Left lung (tissue), 10 donors: ENCODE data around the gene OS9. TPM values are rescaled to one million over a fixed set of nuclear protein-coding genes. Genes with fewer than 3 reads are reported as not detected.
"Not testable (repeated sequence)": the region's sequence is repeated elsewhere in the genome, so short reads cannot be mapped to it uniquely, and the experiment has no call there.

Source experiments
- ATAC-seq: fragments of 200-7000 bp; cut with Tn5 transposase; one replicate; pipeline ENCODE4 v1.9.1; 2020; ENCODE audit warnings: moderate library complexity
- DNase-seq, 4 donors: peaks; one replicate each; pipeline ENCODE4 v3.0.0-alpha.2; 2013 to 2020
- H3K27ac ChIP-seq, 2 donors: fragments of 200-600 bp; sonication (generic) in 1 of 2; one replicate each; pipeline versions ENCODE4 v1.5.0 to v1.8.0; 2020 to 2021
- H3K27me3 ChIP-seq, 2 donors: fragments of 200-600 bp; sonication (generic) in 1 of 2; one replicate each; pipeline versions ENCODE4 v1.5.0 to v1.8.0; 2020 to 2021
- H3K36me3 ChIP-seq, 2 donors: fragments of 200-600 bp; sonication (generic) in 1 of 2; one replicate each; pipeline versions ENCODE4 v1.5.0 to v1.8.0; 2020 to 2021
- H3K4me1 ChIP-seq, 2 donors: fragments of 200-600 bp; one replicate each; pipeline ENCODE4 v1.8.0; 2021
- H3K4me3 ChIP-seq, 2 donors: fragments of 200-600 bp; sonication (generic) in 1 of 2; one replicate each; pipeline versions ENCODE4 v1.5.0 to v1.8.0; 2020 to 2021; ENCODE audit warnings: mild to moderate bottlenecking in 1 of 2
- H3K9me3 ChIP-seq, 2 donors: fragments of 200-600 bp; sonication (generic) in 1 of 2; one replicate each; pipeline versions ENCODE4 v1.5.0 to v1.8.0; 2020 to 2021
- CTCF ChIP-seq, 2 donors: fragments of 200-600 bp; sonication (generic) in 1 of 2; IDR thresholded peaks; one replicate each; pipeline versions ENCODE4 v1.5.0 to v1.8.0; 2021; ENCODE audit warnings: antibody characterized with exemption in 2 of 2
- intact Hi-C, 2 donors: fragments of 100-400 bp; cut with DNase I; formaldehyde crosslinking; loops; one replicate each; pipeline versions ENCODE4 v1.11.2 to v1.14.2; 2022
- polyA plus RNA-seq, 6 donors: library from polyadenylated mRNA; unstranded; fragments of 120-200 nt; gene quantifications; one replicate each; pipeline ENCODE4 v1.2.1, GENCODE V29; 2013; ENCODE audit not compliant: insufficient read length in 6 of 6
- total RNA-seq, 2 donors: library from RNA; stranded (reverse); fragmentation: NEBNext Ultra II Directional; extraction: Animal tissue kit (Norgen Biotek cat#: 25700); gene quantifications; one replicate each; pipeline ENCODE4 v1.2.1, GENCODE V29; 2021
- donor health status: DM: no; HTN: yes; CAD: no.
- donor health status: DM: no; HTN: no; CAD: no.

The OS9 gene
- total and polyA plus RNA-seq, 8 donors = 200 to 321 (median 225) TPM

GRCh38 chr12:57719777-57720605, 26.1 kb downstream of the OS9 start:
- peaks cover 0 to 74% of the 10 kb centered on the region in 2 donors for H3K36me3 ChIP-seq
- H3K27me3 ChIP-seq = no peaks in the 10 kb centered on the region
- TF ChIP-seq CTCF (IDR thresholded peaks at IDR 0.05) = no peak
- no peaks in the 10 kb centered on the region for H3K4me1 ChIP-seq
- ATAC-seq (no peak), DNase-seq (no peak)
- H3K4me3 ChIP-seq = no peak overlapping the region
- H3K9me3 ChIP-seq = no peaks in the 10 kb centered on the region
- no peak overlapping the region for H3K27ac ChIP-seq
- intact Hi-C loops = no loop called here

- peaks cover 0 to 3% of the 10 kb centered on the region in 2 donors for H3K4me1 ChIP-seq
- ATAC-seq = no peak
- TF ChIP-seq CTCF (IDR thresholded peaks at IDR 0.05) = no peak
- no peaks in the 10 kb centered on the region for H3K9me3 ChIP-seq
- H3K27me3 ChIP-seq = no peaks in the 10 kb centered on the region
- H3K36me3 ChIP-seq = peaks cover 0 to 66% of the 10 kb centered on the region in 2 donors
- DNase-seq = no peak
- no peak overlapping the region for H3K27ac ChIP-seq
- intact Hi-C loops = no loop called here
- no peak overlapping the region for H3K4me3 ChIP-seq
These were observed 27.0 kb downstream of the OS9 start for GRCh38 chr12:57720606-57721595.

GRCh38 chr12:57721846-57722608, 28.1 kb downstream of the OS9 start:
- intact Hi-C loops, DNase-seq: not testable (repeated sequence)
- H3K36me3 ChIP-seq = peaks cover 0 to 66% of the 10 kb centered on the region in 2 donors

GRCh38 chr12:57722716-57723629, 29.0 kb downstream of the OS9 start:
- Histone ChIP-seq H3K9me3 (no peaks in the 10 kb centered on the region), H3K4me3 (no peak overlapping the region), H3K27me3 (peaks cover 0 to 7% of the 10 kb centered on the region in 2 donors), H3K4me1 (peaks cover 4 to 6% of the 10 kb centered on the region in 2 donors), H3K36me3 (peaks cover 0 to 66% of the 10 kb centered on the region in 2 donors), H3K27ac (no peak overlapping the region)
- intact Hi-C loops = no loop called here
- no peak for TF ChIP-seq CTCF (IDR thresholded peaks at IDR 0.05)
- no peak for ATAC-seq
- DNase-seq = no peak

More at GRCh38 chr12:57721846-57722608, 28.1 kb downstream of the OS9 start:
- not testable (repeated sequence) for H3K9me3 ChIP-seq, H3K4me1 ChIP-seq, ATAC-seq, H3K27ac ChIP-seq, H3K27me3 ChIP-seq, H3K4me3 ChIP-seq
